CD4-positive, alpha-beta T cell treated with Interleukin-10 for 1 hour (primary cell): ENCODE data around the gene PNLDC1.
"Not testable (repeated sequence)": the region's sequence is repeated elsewhere in the genome, so short reads cannot be mapped to it uniquely, and the experiment has no call there.

Source experiments
- DNase-seq: peaks from one replicate; pipeline ENCODE4 v3.0.0-alpha.2; 2020

PNLDC1 gene

DNA sequence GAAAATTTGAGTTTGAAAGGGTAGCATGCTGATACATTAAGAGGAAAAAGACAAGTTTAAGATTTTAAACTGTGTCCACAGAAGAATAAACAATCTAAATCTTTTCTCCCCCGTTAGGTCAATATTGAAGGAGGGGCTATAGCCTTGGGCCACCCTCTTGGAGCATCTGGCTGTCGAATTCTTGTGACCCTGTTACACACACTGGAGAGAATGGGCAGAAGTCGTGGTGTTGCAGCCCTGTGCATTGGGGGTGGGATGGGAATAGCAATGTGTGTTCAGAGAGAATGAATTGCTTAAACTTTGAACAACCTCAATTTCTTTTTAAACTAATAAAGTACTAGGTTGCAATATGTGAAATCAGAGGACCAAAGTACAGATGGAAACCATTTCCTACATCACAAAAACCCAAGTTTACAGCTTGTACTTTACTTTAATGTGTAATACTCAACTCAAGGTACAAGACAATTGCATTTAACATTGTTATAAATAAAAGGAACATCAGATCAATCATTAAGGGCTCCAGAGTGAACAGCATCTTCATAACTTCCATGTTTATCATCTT, 21.5 kb upstream of the PNLDC1 start:
- no peak for DNase-seq

DNA sequence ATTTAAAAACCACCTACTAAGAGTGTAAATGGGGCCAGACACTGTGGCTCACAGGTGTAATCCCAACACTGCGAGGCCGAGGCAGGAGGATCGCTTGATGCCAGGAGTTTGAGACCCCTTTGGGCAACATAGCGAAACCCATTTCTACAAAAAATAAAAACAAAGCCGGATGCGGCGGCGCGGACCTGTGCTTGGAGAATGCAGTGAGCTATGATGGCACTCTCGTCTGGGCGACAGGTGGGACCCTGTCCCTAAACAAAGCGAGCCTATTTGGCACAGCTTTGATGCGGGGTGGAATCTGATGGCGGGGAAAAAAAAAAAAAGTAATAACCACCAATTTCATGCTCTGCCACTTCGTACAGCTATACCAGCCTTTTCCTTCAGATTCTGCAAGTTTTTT, 11.8 kb upstream of the PNLDC1 start:
- DNase-seq: peak; percentile 28

DNA sequence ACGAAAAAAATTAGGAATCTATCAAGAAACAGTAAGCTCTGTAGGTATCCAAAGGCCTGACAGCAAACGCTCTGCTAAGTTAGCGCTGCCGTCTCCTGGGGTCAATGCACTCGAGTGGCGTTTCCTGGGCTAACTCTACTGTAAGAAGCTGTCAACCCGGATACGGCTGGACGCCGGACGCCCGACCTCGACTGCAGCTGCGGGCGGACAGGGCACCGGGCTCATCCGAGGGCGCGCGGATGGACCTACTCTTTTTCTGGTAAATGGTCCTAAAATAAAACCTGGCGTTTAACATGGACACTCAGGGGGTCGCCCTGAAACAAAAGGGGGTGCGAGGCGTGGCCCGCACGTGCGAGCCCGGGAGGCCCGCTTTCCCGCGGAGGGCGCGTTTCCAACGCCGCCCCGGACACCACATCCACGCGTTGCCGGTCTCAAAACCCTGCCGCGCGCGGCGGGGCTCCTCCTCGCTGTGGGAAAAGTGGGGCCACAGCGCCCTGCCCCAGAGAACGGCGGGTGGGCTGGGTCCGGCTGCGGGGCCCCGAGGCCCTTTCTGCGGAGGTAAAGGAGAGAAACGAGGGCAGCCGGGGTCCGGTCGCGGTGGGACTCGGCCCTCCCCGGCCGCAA, 11.2 kb upstream of the PNLDC1 start:
- peak; percentile 32 for DNase-seq

- peak; percentile 99 for DNase-seq
Measured at GRCh38 chr6:159789377-159790148, 10.5 kb upstream of the PNLDC1 start, which contains the start of gene TCP1. Gene TCP1, minus strand, starts transcription at chr6:159789602. Its CDS starts 134 bp downstream, at chr6:159789468.

GRCh38 chr6:159790149-159790955, 9.7 kb upstream of the PNLDC1 start, which contains the start of gene MRPL18:
Gene MRPL18, plus strand, starts transcription at chr6:159790467. Its CDS starts 121 bp downstream, at chr6:159790588.
- DNase-seq: peak; percentile 91

DNA sequence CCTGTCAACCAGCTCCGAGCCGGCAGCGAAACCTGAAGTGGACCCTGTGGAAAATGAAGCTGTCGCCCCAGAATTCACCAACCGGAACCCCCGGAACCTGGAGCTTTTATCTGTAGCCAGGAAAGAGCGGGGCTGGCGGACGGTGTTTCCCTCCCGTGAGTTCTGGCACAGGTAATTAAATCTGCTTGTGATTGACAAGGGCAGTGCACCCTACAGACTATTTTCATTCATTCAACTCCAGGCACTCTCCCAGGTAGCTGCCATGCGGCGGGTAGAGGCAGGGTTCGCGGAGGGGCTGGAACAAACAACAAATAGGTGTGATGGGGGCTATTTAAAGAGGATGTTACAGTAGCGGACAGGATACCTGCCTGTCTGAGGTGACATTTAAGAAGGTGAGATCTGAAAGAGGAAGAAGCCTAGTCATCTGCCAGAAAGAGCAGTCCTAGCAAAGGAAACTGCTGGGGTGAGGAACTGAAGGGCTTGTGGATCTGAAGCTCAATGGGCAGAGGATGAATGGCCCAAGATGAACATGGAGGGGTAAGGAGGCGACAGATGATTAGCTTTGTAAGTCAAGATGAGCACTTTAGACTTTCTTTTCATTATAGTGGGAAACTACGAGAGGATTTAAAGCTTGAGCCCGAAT, 9.0 kb upstream of the PNLDC1 start:
- DNase-seq: peak; percentile 33

DNA sequence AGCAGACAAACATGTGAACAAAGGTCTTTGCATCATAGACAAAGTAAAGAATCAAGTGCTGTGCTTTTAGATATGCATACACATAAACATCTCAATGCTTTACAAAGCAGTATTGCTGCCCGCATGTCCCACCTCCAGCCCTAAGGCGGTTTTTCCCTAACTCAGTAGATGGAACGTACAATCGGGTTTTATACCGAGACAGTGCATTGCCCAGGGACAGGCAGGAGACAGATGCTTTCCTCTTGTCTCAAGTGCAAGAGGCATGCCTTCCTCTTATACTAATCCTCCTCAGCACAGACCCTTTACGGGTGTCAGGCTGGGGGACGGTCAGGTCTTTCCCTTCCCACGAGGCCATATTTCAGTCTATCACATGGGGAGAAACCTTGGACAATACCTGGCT, 5.1 kb upstream of the PNLDC1 start:
- not testable (repeated sequence) for DNase-seq

- no peak for DNase-seq
Measured at GRCh38 chr6:159797554-159797953, 2.5 kb upstream of the PNLDC1 start.

DNA sequence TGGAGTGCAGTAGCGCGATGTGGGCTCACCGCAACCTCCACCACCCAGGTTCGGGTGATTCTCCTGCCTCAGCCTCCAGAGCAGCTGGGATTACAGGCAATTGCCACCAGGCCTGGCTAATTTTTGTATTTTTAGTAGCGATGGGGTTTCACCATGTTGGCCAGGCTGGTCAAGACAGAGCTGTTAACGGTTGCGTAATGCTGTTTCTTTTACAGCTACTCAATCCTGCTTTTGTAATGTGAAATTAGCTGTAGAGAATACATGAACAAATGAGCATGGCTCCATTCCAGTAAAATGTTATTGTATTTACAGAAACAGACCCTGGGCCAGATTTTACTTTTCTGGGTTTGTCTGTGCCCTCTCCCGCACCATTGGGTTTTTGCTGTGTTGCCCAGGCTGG, 1.9 kb downstream of the PNLDC1 start:
- DNase-seq: no peak

- DNase-seq: no peak
Measured at GRCh38 chr6:159804504-159804903, 4.4 kb downstream of the PNLDC1 start.

DNA sequence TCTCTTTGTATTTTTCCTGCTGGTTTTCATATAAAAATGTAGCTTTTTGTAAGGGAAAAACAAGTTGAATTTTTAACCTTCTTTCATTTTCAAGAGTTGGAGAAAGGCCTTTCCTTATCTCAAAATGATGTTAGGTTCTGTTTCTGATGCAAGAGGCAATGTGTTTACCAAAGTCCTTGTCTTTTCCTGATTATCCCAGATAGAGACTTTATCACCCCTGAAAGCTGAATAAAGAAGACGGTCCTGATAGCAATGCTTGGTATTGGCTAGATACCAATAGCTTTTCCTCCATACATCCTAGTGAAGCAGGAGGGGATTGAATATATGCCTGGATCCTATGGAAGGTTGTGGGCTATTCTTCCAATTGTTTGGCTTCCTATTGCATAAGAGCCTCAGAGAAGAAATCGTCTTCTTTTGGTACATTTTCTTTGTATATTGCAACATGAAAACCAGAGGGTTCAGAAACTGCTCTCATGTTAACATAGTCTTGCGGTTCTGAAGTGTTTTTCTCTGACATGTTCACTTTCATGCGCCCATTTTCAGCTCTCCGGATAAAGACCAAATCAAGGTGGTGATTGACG, 5.5 kb downstream of the PNLDC1 start:
- DNase-seq: no peak

DNA sequence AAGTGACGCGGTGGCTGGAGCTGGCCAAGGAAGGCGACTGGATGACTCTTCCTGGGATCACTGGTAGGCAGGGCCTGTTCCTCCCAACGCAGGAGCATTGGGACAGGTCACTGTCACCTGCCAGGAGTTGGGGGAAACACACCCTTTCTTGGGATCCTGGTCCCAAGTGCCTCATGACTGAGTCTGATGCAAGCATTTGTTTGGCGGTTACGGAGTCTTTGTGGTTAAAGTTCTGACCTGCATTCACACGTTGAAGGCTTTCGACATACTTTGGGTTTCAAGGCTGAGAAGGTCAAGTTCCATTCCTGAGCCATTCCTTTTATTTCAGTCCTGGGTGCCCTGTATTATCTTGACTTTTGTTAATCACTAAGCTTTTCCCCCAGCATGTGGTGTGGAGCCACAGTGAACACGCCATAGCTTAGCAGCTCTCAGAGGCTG, 6.0 kb downstream of the PNLDC1 start:
- no peak for DNase-seq

DNA sequence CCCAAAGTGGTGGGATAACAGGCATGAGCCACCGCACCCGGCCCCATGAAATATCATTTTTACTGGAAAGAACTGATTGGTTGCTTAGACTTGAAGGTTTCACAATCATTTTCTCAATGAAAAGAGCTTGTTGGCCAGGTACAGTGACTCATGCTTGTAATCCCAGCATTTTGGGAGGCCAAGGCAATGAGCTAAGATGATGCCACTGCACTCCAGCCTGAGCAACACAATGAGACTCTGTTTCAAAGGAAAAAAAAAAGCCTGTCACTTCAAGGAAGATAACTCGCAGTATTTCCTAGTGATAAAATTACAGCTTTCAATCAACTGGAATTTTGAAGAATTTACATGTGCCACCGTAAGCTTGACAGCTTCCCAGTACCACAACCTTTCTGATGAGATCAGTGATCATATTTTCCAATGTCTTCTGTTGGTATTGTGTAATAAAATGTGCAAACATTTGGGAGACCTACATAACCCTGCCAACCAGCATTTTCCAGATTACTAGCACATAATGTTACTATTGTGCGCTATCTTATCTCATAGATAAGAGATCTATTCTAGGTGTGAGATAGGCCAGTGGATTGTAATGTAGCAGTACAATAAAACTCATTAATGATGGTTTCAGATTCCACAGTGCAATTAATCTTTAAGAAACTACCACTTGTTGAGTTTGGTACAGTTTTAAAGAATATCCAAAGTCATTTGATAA, 7.2 kb downstream of the PNLDC1 start:
- no peak for DNase-seq

DNA sequence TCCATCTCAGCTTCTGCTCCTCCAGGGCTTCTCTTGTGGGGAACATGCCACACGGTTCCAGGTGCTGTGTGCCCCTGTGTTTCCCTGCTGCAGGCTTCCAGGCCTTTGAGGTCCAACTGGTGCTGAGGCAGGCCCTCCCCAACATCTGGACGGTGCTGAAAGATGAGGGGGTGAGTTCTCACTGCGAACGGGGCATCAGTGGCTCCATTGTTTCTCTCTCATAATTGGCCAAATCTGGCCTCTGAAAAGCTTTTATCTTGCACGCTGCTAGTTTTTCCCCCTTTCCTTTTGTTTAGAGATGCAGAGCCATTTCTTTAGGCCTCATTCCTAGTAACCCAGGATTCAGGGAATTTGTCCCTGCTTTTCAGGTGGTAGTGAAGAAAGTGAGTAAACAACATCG, 8.6 kb downstream of the PNLDC1 start:
- DNase-seq: no peak

DNA sequence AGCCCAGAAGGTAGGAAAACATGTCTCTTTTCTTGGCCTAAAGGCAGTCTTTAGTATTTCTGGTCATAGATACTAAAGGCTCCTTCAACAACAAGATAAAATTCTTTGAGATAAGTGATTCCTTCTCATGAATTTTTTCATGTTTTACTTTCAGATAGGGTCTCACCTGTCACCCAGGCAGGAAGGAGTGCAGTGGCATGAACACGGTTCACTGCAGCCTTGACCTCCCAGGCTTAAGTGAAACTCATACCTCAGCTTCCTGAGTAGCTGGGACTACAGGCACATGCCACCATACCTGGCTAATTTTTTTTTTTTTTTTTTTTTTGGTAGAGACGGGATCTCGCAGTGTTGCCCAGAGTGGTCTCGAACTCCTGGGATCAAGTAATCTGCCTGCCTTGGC, 9.1 kb downstream of the PNLDC1 start:
- no peak for DNase-seq

DNA sequence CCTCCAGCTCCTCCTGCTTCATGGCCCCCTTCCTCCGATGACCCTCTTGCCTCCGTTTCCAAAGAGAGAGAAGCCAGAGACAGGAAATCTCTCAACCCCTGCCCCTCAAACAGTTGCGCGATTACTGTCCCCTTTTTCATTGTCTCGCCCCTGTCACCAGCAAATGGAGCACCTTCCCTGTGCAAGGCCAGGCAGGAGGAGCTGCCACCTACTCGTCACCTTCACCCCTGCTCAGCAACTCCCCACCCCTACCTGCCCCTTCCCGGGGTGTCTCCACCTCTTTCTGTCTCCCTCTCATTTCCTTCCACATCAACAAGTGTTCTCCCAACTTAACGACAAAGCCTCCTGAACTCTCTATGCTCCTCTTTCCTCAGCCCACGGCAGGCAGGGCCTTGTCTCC, 13.7 kb downstream of the PNLDC1 start:
- no peak for DNase-seq

DNA sequence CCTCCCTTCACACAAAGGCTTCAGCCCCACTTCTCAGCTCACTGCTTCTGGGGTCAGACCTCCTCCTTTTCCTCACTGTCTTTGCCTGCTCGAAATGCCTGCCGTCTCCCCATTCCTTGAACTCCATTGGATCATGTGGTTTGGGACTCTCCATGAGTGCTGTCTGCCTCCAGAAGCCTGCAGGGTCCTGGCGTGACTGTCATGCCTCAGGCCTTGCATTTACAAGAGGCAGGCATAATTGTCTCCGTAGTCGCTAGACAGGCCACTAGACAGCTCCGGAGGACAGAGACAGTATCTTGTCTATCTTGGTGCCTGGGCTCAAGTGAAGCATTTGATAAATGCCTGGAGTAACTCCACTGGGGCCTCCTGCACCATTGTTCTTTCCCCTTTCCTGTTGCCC, 15.3 kb downstream of the PNLDC1 start:
- no peak for DNase-seq

DNA sequence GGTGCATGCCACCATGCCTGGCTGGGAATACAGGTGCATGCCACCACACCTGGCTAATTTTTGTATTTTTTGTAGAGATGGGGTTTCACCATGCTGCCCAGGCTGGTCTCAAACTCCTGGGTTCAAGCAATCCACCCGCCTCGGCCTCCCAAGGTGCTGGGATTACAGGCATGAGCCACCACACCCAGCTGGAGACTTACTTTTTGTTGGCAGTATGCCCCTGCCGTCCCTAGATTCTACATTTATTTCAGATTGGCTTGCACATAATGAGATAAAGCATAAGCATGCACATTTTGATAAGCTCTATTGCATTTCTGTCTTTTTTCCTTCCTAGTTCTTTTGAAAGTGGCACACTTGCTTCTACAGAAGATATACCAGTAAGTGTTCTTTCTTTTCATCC, 16.7 kb downstream of the PNLDC1 start:
- not testable (repeated sequence) for DNase-seq

GRCh38 chr6:159817951-159818739, 18.1 kb downstream of the PNLDC1 start:
- no peak for DNase-seq

- no peak for DNase-seq
Measured at GRCh38 chr6:159819098-159819497, 19.0 kb downstream of the PNLDC1 start.
